Body of pancreas (tissue), 4 donors: Measurements from ENCODE around the gene THUMPD1. TPM values are rescaled to one million over a fixed set of nuclear protein-coding genes. Genes with fewer than 3 reads are reported as not detected.

Experiments used
- ATAC-seq: fragments of 150-250 bp; one replicate; pipeline ENCODE4 v1.9.1; 2016
- DNase-seq, 4 donors: peaks; one replicate each; pipeline ENCODE4 v3.0.0-alpha.2; 2019
- H3K27ac ChIP-seq, 4 donors: fragments of 200-600 bp; sonication (generic); 1 replicate in 3 of 4; 2 replicates in 1 of 4; pipeline versions ENCODE4 v1.5.1 to v1.6.1; 2016 to 2019; ENCODE audit warnings: mild to moderate bottlenecking in 1 of 4, mixed read lengths in 1 of 4, moderate library complexity in 1 of 4
- H3K27me3 ChIP-seq, 2 donors: fragments of 200-600 bp; sonication (generic); one replicate each; pipeline ENCODE4 v1.6.0; 2016; ENCODE audit warnings: mild to moderate bottlenecking in 1 of 2
- H3K36me3 ChIP-seq, 2 donors: fragments of 200-600 bp; sonication (generic); replicated peaks in 1 of 2; 2 replicates each; pipeline ENCODE4 v1.5.1; 2016; ENCODE audit warnings: low read depth in 2 of 2; ENCODE audit not compliant: insufficient read depth in 1 of 2
- H3K4me1 ChIP-seq: fragments of 200-600 bp; sonication (generic); one replicate; pipeline ENCODE4 v1.6.0; 2016
- H3K4me3 ChIP-seq, 2 donors: fragments of 200-600 bp; sonication (generic); 1 replicate in 1 of 2; 2 replicates in 1 of 2; pipeline ENCODE4 v1.5.1; 2016 to 2019
- H3K9me3 ChIP-seq, 3 donors: fragments of 200-600 bp; sonication (generic); 1 replicate in 2 of 3; 2 replicates in 1 of 3; pipeline ENCODE4 v1.5.1; 2016
- POLR2A ChIP-seq, 3 donors: fragments of 450-650 bp; IDR thresholded peaks; one replicate each; pipeline ENCODE4 v1.6.1; 2016; ENCODE audit warnings: antibody characterized with exemption in 3 of 3, mild to moderate bottlenecking in 2 of 3
- WGBS, 2 donors: methylation state at CpG; one replicate each; pipeline ENCODE4 v1.1.5; 2017; 5-methylcytosine and 5-hydroxymethylcytosine counted together
- intact Hi-C: fragments of 100-400 bp; cut with DNase I; formaldehyde crosslinking; loops from one replicate; pipeline ENCODE4 v1.15.1; 2023
- total RNA-seq, 2 donors: library from RNA; depleted of rRNA; stranded (reverse); fragments of >200 nt; gene quantifications; one replicate each; pipeline ENCODE4 v1.1.0, GENCODE V29; 2016
- TF ChIP-seq, protein P1 (sequence below), 7 experiments: fragments of 450-650 bp in 4 of 7; fragments of 200-600 bp in 3 of 7; sonication (generic) in 3 of 7; IDR thresholded peaks; one replicate each; pipeline ENCODE4 v1.5.1; 2016 to 2019; ENCODE audit warnings: antibody characterized with exemption in 7 of 7

Gene THUMPD1
- total RNA-seq, 2 donors from 2014 or later = 25.1 to 34.8 TPM

GRCh38 chr16:20735490-20735889 lies 6.1 kb downstream of the THUMPD1 start:
- H3K36me3 ChIP-seq = peaks cover 14 to 15% of the 10 kb centered on the region in 2 donors
- intact Hi-C loops = no loop called here
- H3K4me1 ChIP-seq = peaks cover 33% of the 10 kb centered on the region
- 45 to 58% methylated on average over 1 of the region's 1 CpG for WGBS, 2 donors
- no peaks in the 10 kb centered on the region for H3K27me3 ChIP-seq
- H3K4me3 ChIP-seq = no peak overlapping the region
- H3K9me3 ChIP-seq = peaks cover 0 to 4% (median 0%) of the 10 kb centered on the region in 3 donors
- ATAC-seq (no peak), DNase-seq (no peak)
- no peak overlapping the region for H3K27ac ChIP-seq
- no peak for TF ChIP-seq POLR2A (IDR thresholded peaks at IDR 0.05)
- TF ChIP-seq, protein P1, sequence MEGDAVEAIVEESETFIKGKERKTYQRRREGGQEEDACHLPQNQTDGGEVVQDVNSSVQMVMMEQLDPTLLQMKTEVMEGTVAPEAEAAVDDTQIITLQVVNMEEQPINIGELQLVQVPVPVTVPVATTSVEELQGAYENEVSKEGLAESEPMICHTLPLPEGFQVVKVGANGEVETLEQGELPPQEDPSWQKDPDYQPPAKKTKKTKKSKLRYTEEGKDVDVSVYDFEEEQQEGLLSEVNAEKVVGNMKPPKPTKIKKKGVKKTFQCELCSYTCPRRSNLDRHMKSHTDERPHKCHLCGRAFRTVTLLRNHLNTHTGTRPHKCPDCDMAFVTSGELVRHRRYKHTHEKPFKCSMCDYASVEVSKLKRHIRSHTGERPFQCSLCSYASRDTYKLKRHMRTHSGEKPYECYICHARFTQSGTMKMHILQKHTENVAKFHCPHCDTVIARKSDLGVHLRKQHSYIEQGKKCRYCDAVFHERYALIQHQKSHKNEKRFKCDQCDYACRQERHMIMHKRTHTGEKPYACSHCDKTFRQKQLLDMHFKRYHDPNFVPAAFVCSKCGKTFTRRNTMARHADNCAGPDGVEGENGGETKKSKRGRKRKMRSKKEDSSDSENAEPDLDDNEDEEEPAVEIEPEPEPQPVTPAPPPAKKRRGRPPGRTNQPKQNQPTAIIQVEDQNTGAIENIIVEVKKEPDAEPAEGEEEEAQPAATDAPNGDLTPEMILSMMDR (IDR thresholded peaks at IDR 0.05) = no peak

- DNase-seq (no peak), ATAC-seq (no peak)
- Histone ChIP-seq H3K27me3 (no peaks in the 10 kb centered on the region), H3K36me3 (peaks cover 14 to 17% of the 10 kb centered on the region in 2 donors), H3K4me1 (peaks cover 26% of the 10 kb centered on the region), H3K4me3 (no peak overlapping the region), H3K27ac (peak overlapping the region in 2 of 4 donors; percentile 3 to 31), H3K9me3 (peaks cover 0 to 4% (median 0%) of the 10 kb centered on the region in 3 donors)
- intact Hi-C loops = no loop called here
- TF ChIP-seq, protein P1 (IDR thresholded peaks at IDR 0.05) = no peak
- TF ChIP-seq POLR2A (IDR thresholded peaks at IDR 0.05) = no peak
- 41 to 42% methylated on average over 3 of the region's 3 CpGs for WGBS, 2 donors
Observed at GRCh38 chr16:20734782-20735181, 6.8 kb downstream of the THUMPD1 start.

GRCh38 chr16:20734056-20734455 lies 7.6 kb downstream of the THUMPD1 start:
- peaks cover 14 to 17% of the 10 kb centered on the region in 2 donors for H3K36me3 ChIP-seq
- WGBS, 2 donors = 48 to 57% methylated on average over 3 of the region's 3 CpGs

GRCh38 chr16:20729141-20729540 lies 12.5 kb downstream of the THUMPD1 start:
- intact Hi-C loops = no loop called here
- 74 to 84% methylated on average over 3 of the region's 3 CpGs for whole genome bisulfite sequencing, 2 donors
- no peaks in the 10 kb centered on the region for H3K4me1 ChIP-seq
- no peaks in the 10 kb centered on the region for H3K9me3 ChIP-seq
- H3K27ac ChIP-seq = no peak overlapping the region
- peaks cover 0 to 2% of the 10 kb centered on the region in 2 donors for H3K36me3 ChIP-seq
- DNase-seq (no peak), ATAC-seq (no peak)
- H3K27me3 ChIP-seq = no peaks in the 10 kb centered on the region
- no peak overlapping the region for H3K4me3 ChIP-seq
- TF ChIP-seq, protein P1 (IDR thresholded peaks at IDR 0.05) = no peak
- no peak for TF ChIP-seq POLR2A (IDR thresholded peaks at IDR 0.05)

More at GRCh38 chr16:20734056-20734455, 7.6 kb downstream of the THUMPD1 start:
- DNase-seq (no peak), ATAC-seq (no peak)
- Histone ChIP-seq H3K27me3 (no peaks in the 10 kb centered on the region), H3K9me3 (peaks cover 0 to 4% (median 0%) of the 10 kb centered on the region in 3 donors), H3K4me3 (no peak overlapping the region), H3K4me1 (peaks cover 19% of the 10 kb centered on the region), H3K27ac (peak overlapping the region in 2 of 4 donors; percentile 3 to 31)
- TF ChIP-seq, protein P1 (IDR thresholded peaks at IDR 0.05) = no peak
- TF ChIP-seq POLR2A (IDR thresholded peaks at IDR 0.05) = no peak
- intact Hi-C loops = no loop called here

GRCh38 chr16:20727181-20727580 lies 14.4 kb downstream of the THUMPD1 start:
- DNase-seq (no peak), ATAC-seq (no peak)
- H3K36me3 ChIP-seq = peaks cover 0 to 2% of the 10 kb centered on the region in 2 donors
- 68 to 83% methylated on average over 3 of the region's 3 CpGs for WGBS, 2 donors
- no peak overlapping the region for H3K4me3 ChIP-seq
- TF ChIP-seq, protein P1 (IDR thresholded peaks at IDR 0.05) = no peak
- TF ChIP-seq POLR2A (IDR thresholded peaks at IDR 0.05) = no peak
- no peaks in the 10 kb centered on the region for H3K4me1 ChIP-seq
- H3K27ac ChIP-seq = no peak overlapping the region
- H3K9me3 ChIP-seq = no peaks in the 10 kb centered on the region
- no peaks in the 10 kb centered on the region for H3K27me3 ChIP-seq
- intact Hi-C loops = no loop called here
